ENCODE data around the gene SCYL1.
A peak's percentile ranks its signal among the peaks of the same experiment; 100 is the strongest.

The SCYL1 gene

DNA sequence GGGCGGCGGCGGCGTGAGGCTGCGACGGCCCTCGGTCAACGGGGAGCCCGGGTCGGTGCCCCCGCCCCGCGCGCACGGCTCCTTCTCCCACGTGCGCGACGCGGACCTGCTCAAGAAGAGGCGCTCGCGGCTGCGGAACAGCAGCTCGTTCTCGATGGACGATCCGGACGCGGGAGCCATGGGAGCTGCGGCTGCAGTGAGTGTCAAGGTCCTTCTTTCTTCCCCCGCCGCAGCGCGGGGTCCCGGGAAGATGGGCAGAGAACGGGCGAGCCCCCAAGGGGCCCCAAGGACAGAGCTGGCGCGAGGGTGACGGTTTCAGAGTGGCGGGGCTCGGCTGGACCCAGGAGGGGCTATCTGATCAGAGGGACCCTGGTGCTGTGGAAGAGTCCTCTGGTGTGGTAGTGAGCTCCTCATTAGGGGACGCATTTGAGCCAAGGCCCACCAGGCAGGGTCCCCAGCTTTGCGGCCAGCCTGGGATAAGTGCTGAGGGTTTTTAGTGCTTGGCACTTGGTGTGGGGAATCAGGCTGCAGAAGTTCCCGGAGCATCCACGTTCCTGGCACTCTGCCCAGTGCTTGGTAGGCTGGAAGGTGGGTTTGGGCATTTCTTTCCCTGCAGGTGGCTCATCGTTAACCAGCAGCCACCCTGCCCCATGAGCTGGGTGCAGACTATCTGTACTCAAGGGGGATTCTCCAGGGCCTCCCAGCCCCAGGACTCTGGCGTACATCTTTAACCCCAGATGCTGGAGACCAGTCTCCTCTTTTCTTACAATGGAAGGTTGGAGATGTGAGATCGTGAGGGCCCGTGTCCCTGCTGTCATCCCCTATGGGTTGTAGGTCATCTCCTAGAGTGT, 60.7 kb downstream of the SCYL1 start:
- no peak for DNase-seq (ENCODE audit: low read depth)

DNA sequence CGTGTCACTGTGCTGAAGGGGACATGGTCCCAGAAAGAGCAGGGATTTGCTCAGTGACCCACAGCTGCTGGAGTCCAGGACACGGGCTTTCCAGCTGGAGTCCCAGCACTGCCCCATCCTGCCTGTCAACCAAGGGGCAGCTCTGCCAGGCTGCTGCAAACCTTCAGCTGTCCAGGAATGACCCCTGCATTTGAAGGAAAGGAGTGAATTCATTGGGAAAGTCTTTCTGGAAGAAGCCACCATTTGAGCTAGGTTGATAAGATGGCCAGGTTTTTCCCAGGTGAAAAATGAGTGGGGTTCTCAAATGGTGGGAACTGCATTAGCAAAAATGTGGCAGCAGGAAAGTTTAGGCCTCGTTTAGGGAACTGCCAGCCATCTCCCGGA, 61.4 kb downstream of the SCYL1 start:
- DNase-seq (ENCODE audit: low read depth): no peak

DNA sequence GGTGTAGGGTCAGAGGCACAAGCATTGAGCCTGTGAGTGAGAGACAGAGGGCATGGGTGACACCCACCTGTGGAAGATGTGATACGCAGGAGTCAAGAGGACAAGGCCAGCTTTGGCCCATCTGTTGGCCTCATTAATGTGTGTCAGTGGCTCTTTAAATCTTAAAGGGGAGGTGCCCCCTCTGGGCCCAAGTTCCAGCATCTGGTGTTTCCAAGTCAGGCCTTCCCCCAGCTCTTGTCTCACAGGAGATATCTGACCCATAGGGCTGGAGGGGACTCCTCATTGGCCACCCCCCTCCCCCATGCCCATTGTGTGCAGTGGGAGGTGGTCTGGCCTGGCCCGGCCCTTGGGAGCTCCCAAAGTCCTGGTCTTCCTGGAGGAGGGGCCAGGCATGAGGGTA, 61.8 kb downstream of the SCYL1 start:
- peak; percentile 73 for DNase-seq (ENCODE audit: low read depth)

Measured in EH (cell line).